BE2C (cell line): Measurements from ENCODE around the gene NAA38.

Experiments
- DNase-seq: peaks from one replicate; pipeline ENCODE4 v3.0.0-alpha.2; 2020
- H3K27me3 ChIP-seq: fragments of 250-450 bp; sonication (Bioruptor Pico); 2 replicates; pipeline ENCODE4 v1.5.1; 2020; ENCODE audit warnings: mild to moderate bottlenecking
- H3K36me3 ChIP-seq: fragments of 250-450 bp; sonication (Bioruptor Pico); 2 replicates; pipeline ENCODE4 v1.5.1; 2020; ENCODE audit warnings: mild to moderate bottlenecking
- H3K4me1 ChIP-seq: fragments of 250-450 bp; sonication (Bioruptor Pico); 2 replicates; pipeline ENCODE4 v1.5.1; 2020
- H3K4me3 ChIP-seq: 2 replicates; pipeline ENCODE4 v1.5.1; 2011; ENCODE audit warnings: low read depth, low read length
- H3K9me3 ChIP-seq: fragments of 250-450 bp; sonication (Bioruptor Pico); 2 replicates; pipeline ENCODE4 v1.5.1; 2020
- CTCF ChIP-seq: IDR thresholded peaks from 2 replicates; pipeline ENCODE4 v1.5.1; 2012; ENCODE audit warnings: mild to moderate bottlenecking, low read depth, low read length

The NAA38 gene

GRCh38 chr17:7882629-7883028 lies 25.3 kb upstream of the NAA38 start:
- peaks cover 3% of the 10 kb centered on the region; the same call in 1 of the 2 replicates for H3K4me1 ChIP-seq
- H3K36me3 ChIP-seq, result peaks cover 5% of the 10 kb centered on the region; the same call in 1 of the 2 replicates
- DNase-seq, result no peak
- H3K9me3 ChIP-seq, result no peaks in the 10 kb centered on the region
- TF ChIP-seq CTCF, result no peak
- no peaks in the 10 kb centered on the region for H3K27me3 ChIP-seq
- H3K4me3 ChIP-seq, result peak overlapping the region; percentile 60

- no peak for DNase-seq
- H3K4me3 ChIP-seq, result peak overlapping the region; percentile 60
- H3K27me3 ChIP-seq, result no peaks in the 10 kb centered on the region
- peaks cover 5% of the 10 kb centered on the region; the same call in 1 of the 2 replicates for H3K36me3 ChIP-seq
- no peaks in the 10 kb centered on the region for H3K9me3 ChIP-seq
- TF ChIP-seq CTCF, result no peak
- H3K4me1 ChIP-seq, result peaks cover 3% of the 10 kb centered on the region; the same call in 1 of the 2 replicates
Observed at GRCh38 chr17:7882068-7882467, 24.7 kb upstream of the NAA38 start.

- Histone ChIP-seq H3K36me3 (peaks cover 5% of the 10 kb centered on the region; the same call in 1 of the 2 replicates), H3K9me3 (no peaks in the 10 kb centered on the region), H3K27me3 (no peaks in the 10 kb centered on the region), H3K4me1 (peaks cover 3% of the 10 kb centered on the region; the same call in 1 of the 2 replicates), H3K4me3 (peak overlapping the region; percentile 60)
- TF ChIP-seq CTCF, result no peak
- peak; percentile 71 for DNase-seq
Observed at GRCh38 chr17:7881276-7882054, 24.1 kb upstream of the NAA38 start.

- Histone ChIP-seq H3K27me3 (no peaks in the 10 kb centered on the region), H3K9me3 (no peaks in the 10 kb centered on the region), H3K4me1 (peaks cover 3% of the 10 kb centered on the region; the same call in 1 of the 2 replicates), H3K36me3 (peaks cover 5% of the 10 kb centered on the region; the same call in 1 of the 2 replicates), H3K4me3 (no peak overlapping the region)
- no peak for TF ChIP-seq CTCF
- DNase-seq, result no peak
Observed at GRCh38 chr17:7880076-7880868, 22.9 kb upstream of the NAA38 start.

- Histone ChIP-seq H3K9me3 (no peaks in the 10 kb centered on the region), H3K4me1 (peaks cover 3% of the 10 kb centered on the region; the same call in 1 of the 2 replicates), H3K4me3 (no peak overlapping the region), H3K27me3 (no peaks in the 10 kb centered on the region), H3K36me3 (peaks cover 5% of the 10 kb centered on the region; the same call in 1 of the 2 replicates)
- TF ChIP-seq CTCF, result no peak
- no peak for DNase-seq
Observed at GRCh38 chr17:7878234-7878633, 20.9 kb upstream of the NAA38 start.
